ENCODE data around the gene UBE2U.

GRCh38 chr1:64295561-64295960 is 92.1 kb downstream of the UBE2U start:
- TF ChIP-seq EP300 (IDR thresholded peaks at IDR 0.05; ENCODE audit: borderline replicate concordance) (no peak), TAF1 (IDR thresholded peaks at IDR 0.05; ENCODE audit: low read depth) (no peak), TCF12 (IDR thresholded peaks at IDR 0.05; ENCODE audit: low read depth) (no peak), CREB1 (IDR thresholded peaks at IDR 0.05; ENCODE audit: low read depth) (no peak), FOXM1 (IDR thresholded peaks at IDR 0.05; ENCODE audit: borderline replicate concordance, low read depth) (no peak), MAX (IDR thresholded peaks at IDR 0.05) (no peak), REST (IDR thresholded peaks at IDR 0.05; ENCODE audit: low read depth) (no peak), CEBPB (IDR thresholded peaks at IDR 0.05) (no peak), TEAD4 (IDR thresholded peaks at IDR 0.05) (no peak), EGR1 (IDR thresholded peaks at IDR 0.05) (no peak), RAD21 (IDR thresholded peaks at IDR 0.05; ENCODE audit: low read depth) (no peak), YY1 (IDR thresholded peaks at IDR 0.05; ENCODE audit: low read depth) (no peak), NFIC (IDR thresholded peaks at IDR 0.05) (no peak)
